SK-N-SH (cell line): ENCODE measurements around the gene ZDHHC14. TPM values are rescaled to one million over a fixed set of nuclear protein-coding genes. Genes with fewer than 3 reads are reported as not detected.

Experiments used
- CTCF ChIA-PET: fragments of 300-600, 350-600 bp; formaldehyde crosslinking; extraction: SDS; loops from one replicate; lab custom pipeline; 2021; lab: Yijun Ruan, JAX
- POLR2A ChIA-PET: fragments of 350-600 bp; sonication (Branson Sonifier 250); formaldehyde crosslinking; extraction: SDS; loops from one replicate; lab custom pipeline; 2020; ENCODE audit warnings: antibody characterized with exemption, inconsistent platforms; lab: Yijun Ruan, JAX
- DNase-seq: peaks from one replicate; pipeline ENCODE4 v3.0.0; 2012
- H2AFZ ChIP-seq: fragments of 200-600 bp; sonication (generic); 2 replicates; pipeline ENCODE4 v1.8.1; 2016; ENCODE audit warnings: antibody characterized with exemption, mild to moderate bottlenecking, low read depth
- H3F3A ChIP-seq: fragments of 200-600 bp; sonication (generic); replicated peaks from 2 replicates; pipeline ENCODE3; 2016; ENCODE audit warnings: antibody characterized with exemption, mild to moderate bottlenecking; ENCODE audit not compliant: insufficient read depth
- H3K27ac ChIP-seq, 2 experiments: fragments of 200-500 bp in 1 of 2; fragments of 200-600 bp in 1 of 2; sonication (Bioruptor generic) in 1 of 2; sonication (generic), shearing (Covaris generic) in 1 of 2; 2 replicates each; pipeline versions ENCODE4 v1.5.1 to v1.6.1; 2014 to 2016; ENCODE audit warnings: low read depth in 2 of 2, inconsistent platforms in 1 of 2, low read length in 1 of 2, mild to moderate bottlenecking in 1 of 2, mixed read lengths in 1 of 2
- H3K27me3 ChIP-seq: fragments of 200-600 bp; sonication (generic), shearing (Covaris generic); 2 replicates; pipeline ENCODE4 v1.6.1; 2016; ENCODE audit warnings: mixed run types; ENCODE audit not compliant: insufficient read depth
- H3K36me3 ChIP-seq, 2 experiments: fragments of 200-500 bp in 1 of 2; fragments of 200-600 bp in 1 of 2; sonication (Bioruptor generic) in 1 of 2; sonication (generic) in 1 of 2; replicated peaks in 1 of 2; 2 replicates each; pipeline versions ENCODE3 to v1.5.1; 2014 to 2016; ENCODE audit warnings: low read length in 1 of 2, mild to moderate bottlenecking in 1 of 2; ENCODE audit not compliant: insufficient read depth in 2 of 2, control insufficient read depth in 1 of 2
- H3K4me1 ChIP-seq, 2 experiments: fragments of 200-500 bp in 1 of 2; fragments of 200-600 bp in 1 of 2; sonication (Bioruptor generic) in 1 of 2; sonication (generic), shearing (Covaris generic) in 1 of 2; 2 replicates each; pipeline versions ENCODE4 v1.5.1 to v1.6.1; 2014 to 2016; ENCODE audit warnings: low read depth in 1 of 2, low read length in 1 of 2, mixed run types in 1 of 2; ENCODE audit not compliant: insufficient read depth in 2 of 2, control insufficient read depth in 1 of 2
- H3K4me2 ChIP-seq: fragments of 200-600 bp; sonication (generic), shearing (Covaris generic); 2 replicates; pipeline ENCODE4 v1.6.1; 2017; ENCODE audit warnings: mixed run types
- H3K4me3 ChIP-seq, 2 experiments: fragments of 200-500 bp in 1 of 2; fragments of 200-600 bp in 1 of 2; sonication (Bioruptor generic) in 1 of 2; sonication (generic), shearing (Covaris generic) in 1 of 2; 2 replicates each; pipeline versions ENCODE4 v1.5.1 to v1.8.1; 2014 to 2016; ENCODE audit warnings: low read depth in 2 of 2, inconsistent platforms in 1 of 2, low read length in 1 of 2, mild to moderate bottlenecking in 1 of 2, mixed read lengths in 1 of 2, moderate library complexity in 1 of 2
- H3K79me2 ChIP-seq: fragments of 200-600 bp; sonication (generic); 2 replicates; pipeline ENCODE4 v1.8.1; 2017; ENCODE audit warnings: mild to moderate bottlenecking; ENCODE audit not compliant: insufficient read depth
- H3K9ac ChIP-seq: fragments of 200-600 bp; sonication (generic); 2 replicates; pipeline ENCODE4 v1.6.1; 2017; ENCODE audit warnings: mixed run types
- H3K9me2 ChIP-seq: fragments of 200-600 bp; sonication (generic); 2 replicates; pipeline ENCODE4 v1.6.1; 2017; ENCODE audit warnings: mixed run types
- H3K9me3 ChIP-seq: fragments of 200-600 bp; sonication (generic); 2 replicates; pipeline ENCODE4 v1.6.1; 2017; ENCODE audit warnings: mixed run types, mild to moderate bottlenecking, moderate library complexity
- H4K20me1 ChIP-seq: fragments of 200-600 bp; sonication (generic); 2 replicates; pipeline ENCODE4 v1.6.1; 2017; ENCODE audit warnings: mild to moderate bottlenecking, mixed run types; ENCODE audit not compliant: insufficient read depth
- CHD2 ChIP-seq: fragments of 150-350 bp; IDR thresholded peaks from 2 replicates; pipeline ENCODE4 v1.6.1; 2018; ENCODE audit warnings: low read length; ENCODE audit not compliant: partially characterized antibody
- ELF1 ChIP-seq: IDR thresholded peaks from 2 replicates; pipeline ENCODE4 v1.4.0; 2012
- EP300 ChIP-seq, 2 experiments: IDR thresholded peaks; 2 replicates each; pipeline versions ENCODE4 v1.4.0 to v1.6.1; 2012; ENCODE audit warnings: borderline replicate concordance in 1 of 2, low read depth in 1 of 2, low read length in 1 of 2
- FOSL2 ChIP-seq: IDR thresholded peaks from 2 replicates; pipeline ENCODE4 v1.4.0; 2012; ENCODE audit warnings: low read depth, mild to moderate bottlenecking, moderate library complexity, borderline replicate concordance
- FOXJ3 ChIP-seq: sonication (generic); formaldehyde crosslinking; IDR thresholded peaks from 2 replicates; pipeline ENCODE4 v1.5.1; 2020; ENCODE audit warnings: mild to moderate bottlenecking, missing genetic modification reagents
- GABPA ChIP-seq: IDR thresholded peaks from 2 replicates; pipeline ENCODE4 v1.4.0; 2012; ENCODE audit warnings: low read depth, mild to moderate bottlenecking
- IRF3 ChIP-seq: fragments of 150-350 bp; IDR thresholded peaks from 2 replicates; pipeline ENCODE4 v1.6.1; 2016; ENCODE audit warnings: mild to moderate bottlenecking, low read depth, low read length
- JUND ChIP-seq: IDR thresholded peaks from 2 replicates; pipeline ENCODE4 v1.4.0; 2012
- MEF2A ChIP-seq: IDR thresholded peaks from 2 replicates; pipeline ENCODE4 v1.4.0; 2012; ENCODE audit warnings: low read depth, borderline replicate concordance
- NFIC ChIP-seq: IDR thresholded peaks from 2 replicates; pipeline ENCODE4 v1.4.0; 2012; ENCODE audit warnings: borderline replicate concordance
- RAD21 ChIP-seq: IDR thresholded peaks from 2 replicates; pipeline ENCODE4 v1.6.1; 2012; ENCODE audit warnings: mild to moderate bottlenecking, low read length
- TEAD4 ChIP-seq: IDR thresholded peaks from 2 replicates; pipeline ENCODE4 v1.4.0; 2012; ENCODE audit warnings: mild to moderate bottlenecking, borderline replicate concordance; ENCODE audit not compliant: insufficient read depth
- WGBS: methylation state at CpG from one replicate; pipeline ENCODE4 v1.1.6; 2017; ENCODE audit warnings: low lambda C conversion rate; 5-methylcytosine and 5-hydroxymethylcytosine counted together
- polyA plus RNA-seq, 3 experiments: library from polyadenylated mRNA; depleted of rRNA; stranded (reverse); fragments of >200 nt; gene quantifications; 2 replicates each; pipeline ENCODE4 v1.2.3, GENCODE V29; 2012
- TF ChIP-seq, protein P1 (sequence below): IDR thresholded peaks from 2 replicates; pipeline ENCODE4 v1.6.1; 2012; ENCODE audit warnings: mild to moderate bottlenecking, low read depth, low read length, moderate library complexity
- TF ChIP-seq, protein P2 (sequence below): IDR thresholded peaks from 2 replicates; pipeline ENCODE4; 2012
- TF ChIP-seq, protein P3 (sequence below): IDR thresholded peaks from 2 replicates; pipeline ENCODE4 v1.4.0; 2012; ENCODE audit warnings: low read depth

The ZDHHC14 gene
- polyA plus RNA-seq, 1 of the 3 experiments (the other 2 are of a cell fraction) = 5.4 TPM

GRCh38 chr6:157436219-157436943 lies 55.4 kb downstream of the ZDHHC14 start:
- Histone ChIP-seq H4K20me1 (no peaks in the 10 kb centered on the region), H3K4me1 (peaks cover 0 to 17% of the 10 kb centered on the region in 2 experiments; a peak in 2 of 4 replicates), H3K4me2 (no peak overlapping the region), H3F3A (no peaks in the 10 kb centered on the region), H3K9me2 (no peaks in the 10 kb centered on the region), H3K9me3 (no peaks in the 10 kb centered on the region), H2AFZ (no peak overlapping the region), H3K27ac (no peak overlapping the region), H3K27me3 (no peaks in the 10 kb centered on the region), H3K79me2 (no peaks in the 10 kb centered on the region), H3K9ac (no peak overlapping the region), H3K36me3 (no peaks in the 10 kb centered on the region), H3K4me3 (no peak overlapping the region)
- WGBS = 86% methylated on average over 13 of the region's 13 CpGs
- CTCF ChIA-PET = no interaction called here
- POLR2A ChIA-PET = no interaction called here
- no peak for DNase-seq
- TF ChIP-seq GABPA (no peak), MEF2A (no peak), FOSL2 (no peak), FOXJ3 (CRISPR knock-in tag) (no peak), JUND (no peak), RAD21 (no peak), EP300 (IDR thresholded peaks at IDR 0.05; ENCODE audit: borderline replicate concordance in 1 of 2, low read depth in 1 of 2, low read length in 1 of 2) (no peak), ELF1 (no peak), TEAD4 (no peak), IRF3 (no peak), CHD2 (no peak), NFIC (no peak)
- TF ChIP-seq, protein P1, sequence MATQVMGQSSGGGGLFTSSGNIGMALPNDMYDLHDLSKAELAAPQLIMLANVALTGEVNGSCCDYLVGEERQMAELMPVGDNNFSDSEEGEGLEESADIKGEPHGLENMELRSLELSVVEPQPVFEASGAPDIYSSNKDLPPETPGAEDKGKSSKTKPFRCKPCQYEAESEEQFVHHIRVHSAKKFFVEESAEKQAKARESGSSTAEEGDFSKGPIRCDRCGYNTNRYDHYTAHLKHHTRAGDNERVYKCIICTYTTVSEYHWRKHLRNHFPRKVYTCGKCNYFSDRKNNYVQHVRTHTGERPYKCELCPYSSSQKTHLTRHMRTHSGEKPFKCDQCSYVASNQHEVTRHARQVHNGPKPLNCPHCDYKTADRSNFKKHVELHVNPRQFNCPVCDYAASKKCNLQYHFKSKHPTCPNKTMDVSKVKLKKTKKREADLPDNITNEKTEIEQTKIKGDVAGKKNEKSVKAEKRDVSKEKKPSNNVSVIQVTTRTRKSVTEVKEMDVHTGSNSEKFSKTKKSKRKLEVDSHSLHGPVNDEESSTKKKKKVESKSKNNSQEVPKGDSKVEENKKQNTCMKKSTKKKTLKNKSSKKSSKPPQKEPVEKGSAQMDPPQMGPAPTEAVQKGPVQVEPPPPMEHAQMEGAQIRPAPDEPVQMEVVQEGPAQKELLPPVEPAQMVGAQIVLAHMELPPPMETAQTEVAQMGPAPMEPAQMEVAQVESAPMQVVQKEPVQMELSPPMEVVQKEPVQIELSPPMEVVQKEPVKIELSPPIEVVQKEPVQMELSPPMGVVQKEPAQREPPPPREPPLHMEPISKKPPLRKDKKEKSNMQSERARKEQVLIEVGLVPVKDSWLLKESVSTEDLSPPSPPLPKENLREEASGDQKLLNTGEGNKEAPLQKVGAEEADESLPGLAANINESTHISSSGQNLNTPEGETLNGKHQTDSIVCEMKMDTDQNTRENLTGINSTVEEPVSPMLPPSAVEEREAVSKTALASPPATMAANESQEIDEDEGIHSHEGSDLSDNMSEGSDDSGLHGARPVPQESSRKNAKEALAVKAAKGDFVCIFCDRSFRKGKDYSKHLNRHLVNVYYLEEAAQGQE = no peak
- TF ChIP-seq, protein P2, sequence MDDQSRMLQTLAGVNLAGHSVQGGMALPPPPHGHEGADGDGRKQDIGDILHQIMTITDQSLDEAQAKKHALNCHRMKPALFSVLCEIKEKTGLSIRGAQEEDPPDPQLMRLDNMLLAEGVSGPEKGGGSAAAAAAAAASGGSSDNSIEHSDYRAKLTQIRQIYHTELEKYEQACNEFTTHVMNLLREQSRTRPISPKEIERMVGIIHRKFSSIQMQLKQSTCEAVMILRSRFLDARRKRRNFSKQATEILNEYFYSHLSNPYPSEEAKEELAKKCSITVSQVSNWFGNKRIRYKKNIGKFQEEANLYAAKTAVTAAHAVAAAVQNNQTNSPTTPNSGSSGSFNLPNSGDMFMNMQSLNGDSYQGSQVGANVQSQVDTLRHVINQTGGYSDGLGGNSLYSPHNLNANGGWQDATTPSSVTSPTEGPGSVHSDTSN = no peak
- TF ChIP-seq, protein P3, sequence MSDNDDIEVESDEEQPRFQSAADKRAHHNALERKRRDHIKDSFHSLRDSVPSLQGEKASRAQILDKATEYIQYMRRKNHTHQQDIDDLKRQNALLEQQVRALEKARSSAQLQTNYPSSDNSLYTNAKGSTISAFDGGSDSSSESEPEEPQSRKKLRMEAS = no peak
